NB4 (cell line): ENCODE data around the gene NAALADL2.
"Not testable (repeated sequence)": the region's sequence is repeated elsewhere in the genome, so short reads cannot be mapped to it uniquely, and the experiment has no call there.

ENCODE experiments used
- DNase-seq: peaks from one replicate; pipeline ENCODE4 v3.0.0; 2010; ENCODE audit warnings: low read depth
- H3K4me3 ChIP-seq: one replicate; pipeline ENCODE4 v1.5.1; 2011; ENCODE audit warnings: mild to moderate bottlenecking, low read depth, low read length, moderate library complexity
- MYC ChIP-seq: IDR thresholded peaks from 2 replicates; pipeline ENCODE4 v1.6.1; 2011; ENCODE audit warnings: low read depth, low read length
- POLR2A ChIP-seq: IDR thresholded peaks from 2 replicates; pipeline ENCODE4 v1.6.1; 2011; ENCODE audit warnings: mild to moderate bottlenecking; ENCODE audit not compliant: insufficient read length; ENCODE audit errors: extremely low read depth
- TF ChIP-seq, protein P1 (sequence below): IDR thresholded peaks from 2 replicates; pipeline ENCODE4 v1.6.1; 2011; ENCODE audit warnings: low read depth, low read length
- TF ChIP-seq, protein P2 (sequence below): IDR thresholded peaks from one replicate; pipeline ENCODE4 v1.5.1; 2012; ENCODE audit warnings: low read depth, low read length

Gene NAALADL2

DNA sequence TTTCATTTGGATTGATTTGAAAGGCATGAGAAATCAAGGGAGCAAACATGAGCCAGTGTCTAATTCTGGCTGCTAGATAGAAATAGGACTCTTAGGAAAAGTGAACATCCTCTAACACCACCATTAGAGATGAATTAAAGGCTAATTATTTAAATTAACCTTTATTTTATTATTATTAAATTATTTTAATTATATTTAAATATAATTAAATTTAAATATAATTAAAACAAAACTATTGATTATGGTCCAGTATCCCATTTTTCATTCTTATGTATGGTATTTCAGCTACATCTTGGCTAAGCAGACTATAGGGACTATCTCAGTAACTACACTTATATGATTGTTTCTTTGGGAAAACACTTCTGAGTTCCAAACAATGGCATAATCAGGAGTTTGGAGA lies 904.8 kb downstream of the NAALADL2 start:
- TF ChIP-seq POLR2A = no peak
- no peak for TF ChIP-seq MYC
- H3K4me3 ChIP-seq = no peak overlapping the region
- DNase-seq = no peak

DNA sequence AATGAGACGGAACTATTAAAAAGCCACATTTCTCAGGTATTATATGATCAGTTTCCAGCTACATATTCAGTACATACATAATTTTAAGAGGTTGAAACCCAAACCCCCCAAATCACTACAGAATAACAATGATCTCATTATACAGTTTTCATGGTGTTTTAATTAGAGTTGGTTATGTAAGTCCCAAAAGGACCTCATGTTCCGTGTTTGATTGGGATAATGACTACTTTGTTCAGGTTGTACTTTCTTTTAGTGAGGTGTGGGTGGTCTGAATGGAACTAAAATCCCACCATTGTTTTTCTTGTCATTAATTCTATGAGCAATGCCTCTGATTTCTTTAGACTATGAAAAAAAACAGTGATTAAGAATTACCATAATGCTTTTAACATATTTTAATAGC lies 905.6 kb downstream of the NAALADL2 start:
- no peak for DNase-seq
- no peak overlapping the region for H3K4me3 ChIP-seq
- TF ChIP-seq, protein P1, sequence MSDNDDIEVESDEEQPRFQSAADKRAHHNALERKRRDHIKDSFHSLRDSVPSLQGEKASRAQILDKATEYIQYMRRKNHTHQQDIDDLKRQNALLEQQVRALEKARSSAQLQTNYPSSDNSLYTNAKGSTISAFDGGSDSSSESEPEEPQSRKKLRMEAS = no peak
- TF ChIP-seq POLR2A = no peak
- no peak for TF ChIP-seq MYC
- TF ChIP-seq, protein P2, sequence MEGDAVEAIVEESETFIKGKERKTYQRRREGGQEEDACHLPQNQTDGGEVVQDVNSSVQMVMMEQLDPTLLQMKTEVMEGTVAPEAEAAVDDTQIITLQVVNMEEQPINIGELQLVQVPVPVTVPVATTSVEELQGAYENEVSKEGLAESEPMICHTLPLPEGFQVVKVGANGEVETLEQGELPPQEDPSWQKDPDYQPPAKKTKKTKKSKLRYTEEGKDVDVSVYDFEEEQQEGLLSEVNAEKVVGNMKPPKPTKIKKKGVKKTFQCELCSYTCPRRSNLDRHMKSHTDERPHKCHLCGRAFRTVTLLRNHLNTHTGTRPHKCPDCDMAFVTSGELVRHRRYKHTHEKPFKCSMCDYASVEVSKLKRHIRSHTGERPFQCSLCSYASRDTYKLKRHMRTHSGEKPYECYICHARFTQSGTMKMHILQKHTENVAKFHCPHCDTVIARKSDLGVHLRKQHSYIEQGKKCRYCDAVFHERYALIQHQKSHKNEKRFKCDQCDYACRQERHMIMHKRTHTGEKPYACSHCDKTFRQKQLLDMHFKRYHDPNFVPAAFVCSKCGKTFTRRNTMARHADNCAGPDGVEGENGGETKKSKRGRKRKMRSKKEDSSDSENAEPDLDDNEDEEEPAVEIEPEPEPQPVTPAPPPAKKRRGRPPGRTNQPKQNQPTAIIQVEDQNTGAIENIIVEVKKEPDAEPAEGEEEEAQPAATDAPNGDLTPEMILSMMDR = no peak

DNA sequence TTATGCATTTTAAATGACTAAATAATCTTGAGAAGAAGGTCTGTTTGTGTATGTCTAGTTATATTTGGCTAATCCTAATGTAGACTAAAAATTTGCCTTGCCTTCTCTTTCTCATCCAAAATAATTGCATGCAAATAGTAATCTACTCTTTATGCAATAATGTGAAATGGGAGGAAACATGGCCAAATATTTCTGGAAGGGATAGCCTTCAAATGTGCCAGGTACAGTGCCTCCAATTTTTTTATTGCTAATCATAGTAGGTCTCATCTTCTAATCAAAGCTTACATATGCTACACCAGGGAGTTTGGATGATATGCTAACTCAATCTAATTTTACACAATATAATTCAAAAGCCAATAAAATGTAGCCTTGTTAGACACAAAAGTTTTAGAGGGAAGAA lies 911.3 kb downstream of the NAALADL2 start:
- DNase-seq = no peak
- H3K4me3 ChIP-seq = no peak overlapping the region
- no peak for TF ChIP-seq MYC
- TF ChIP-seq, protein P2 = no peak
- TF ChIP-seq, protein P1 = no peak
- TF ChIP-seq POLR2A = no peak

DNA sequence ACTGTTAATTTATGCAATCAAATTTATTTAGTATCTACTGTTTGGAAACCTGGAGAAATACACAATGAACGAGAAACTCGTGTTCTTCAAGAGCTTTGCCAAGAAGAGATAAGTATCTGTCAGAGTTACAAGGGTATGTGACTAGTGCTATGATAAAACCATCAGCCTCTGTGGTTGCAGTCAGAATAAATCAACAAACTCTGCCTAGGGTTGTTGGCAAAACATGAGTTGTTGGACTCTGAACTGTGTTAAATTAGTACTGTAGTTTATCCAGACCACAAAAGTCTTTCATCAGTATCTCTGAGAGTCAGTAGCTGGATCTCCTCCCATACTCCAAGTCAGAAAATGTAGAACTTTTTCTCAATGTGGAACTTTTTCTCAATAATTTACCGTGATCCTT lies 918.4 kb downstream of the NAALADL2 start:
- no peak for DNase-seq
- H3K4me3 ChIP-seq = no peak overlapping the region
- TF ChIP-seq, protein P1 = no peak

DNA sequence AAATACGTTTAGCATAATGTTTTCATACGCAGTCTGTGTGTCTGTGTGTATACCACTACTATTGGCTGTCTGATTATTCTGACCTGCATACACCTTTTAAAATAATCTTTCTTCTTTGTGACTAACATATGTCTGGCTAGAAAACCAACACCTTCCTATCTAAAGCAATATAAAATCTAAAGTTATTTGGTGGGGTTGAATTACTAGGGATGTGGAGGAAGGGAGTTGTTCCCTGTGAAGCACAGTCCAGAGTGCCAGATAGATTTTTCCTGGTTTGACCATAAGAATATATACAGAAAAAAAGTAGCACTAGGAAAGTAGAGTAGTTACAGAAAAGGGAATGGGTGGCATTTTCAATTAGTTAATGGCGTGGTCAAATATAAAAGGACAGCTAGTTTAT lies 918.8 kb downstream of the NAALADL2 start:
- no peak overlapping the region for H3K4me3 ChIP-seq
- DNase-seq = no peak
- TF ChIP-seq, protein P2 = no peak
- TF ChIP-seq MYC = no peak
- TF ChIP-seq, protein P1 = no peak
- no peak for TF ChIP-seq POLR2A

DNA sequence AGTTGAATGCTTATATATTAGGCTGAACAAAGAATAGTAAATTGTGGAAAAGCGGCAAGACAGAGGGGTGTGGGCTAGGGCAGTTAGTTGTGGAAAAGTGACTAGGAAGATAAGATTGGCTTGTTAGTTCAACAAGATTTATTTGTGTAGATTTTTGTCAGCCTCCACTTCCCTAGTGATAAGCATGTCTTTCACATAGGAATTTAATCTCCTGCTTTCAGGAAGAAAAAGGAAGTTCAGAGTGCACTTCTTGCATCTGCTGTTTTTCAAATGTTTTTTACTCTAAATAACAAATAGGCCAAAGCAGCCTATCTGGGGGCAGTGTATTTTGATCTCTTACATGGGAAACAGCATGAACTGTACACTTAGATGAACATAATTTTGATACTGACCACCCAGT lies 919.9 kb downstream of the NAALADL2 start:
- TF ChIP-seq MYC = no peak
- TF ChIP-seq POLR2A = no peak
- TF ChIP-seq, protein P1 = no peak
- TF ChIP-seq, protein P2 = no peak
- H3K4me3 ChIP-seq = no peak overlapping the region
- DNase-seq = no peak

DNA sequence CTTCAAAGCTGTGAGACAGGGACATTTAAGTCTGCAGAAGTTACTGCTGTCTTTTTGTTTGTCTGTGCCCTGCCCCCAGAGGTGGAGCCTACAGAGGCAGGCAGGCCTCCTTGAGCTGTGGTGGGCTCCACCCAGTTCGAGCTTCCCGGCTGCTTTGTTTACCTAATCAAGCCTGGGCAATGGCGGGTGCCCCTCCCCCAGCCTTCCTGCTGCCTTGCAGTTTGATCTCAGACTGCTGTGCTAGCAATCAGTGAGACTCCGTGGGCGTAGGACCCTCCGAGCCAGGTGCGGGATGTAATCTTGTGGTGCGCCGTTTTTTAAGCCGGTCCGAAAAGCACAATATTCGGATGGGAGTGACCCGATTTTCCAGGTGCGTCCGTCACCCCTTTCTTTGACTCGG lies 928.0 kb downstream of the NAALADL2 start:
- H3K4me3 ChIP-seq, DNase-seq: not testable (repeated sequence)
